NCI-H2227 (cell line): Measurements from ENCODE around the gene SAPCD2.

Experiments used
- DNase-seq: peaks from one replicate; lab custom pipeline; 2025; ENCODE audit not compliant: unreplicated experiment; lab: John Stamatoyannopoulos, UW

Gene SAPCD2

GRCh38 chr9:137049544-137050449 is 20.6 kb downstream of the SAPCD2 start:
- DNase-seq = no peak

- no peak for DNase-seq
Measured at GRCh38 chr9:137048655-137049543, 21.5 kb downstream of the SAPCD2 start.

GRCh38 chr9:137046088-137046787 is 24.1 kb downstream of the SAPCD2 start, which contains the start of gene NPDC1:
Gene NPDC1, minus strand, starts transcription at chr9:137046177. Its CDS starts 188 bp downstream, at chr9:137045989.
- DNase-seq = peak; percentile 73

GRCh38 chr9:137045294-137046087 is 24.9 kb downstream of the SAPCD2 start:
- peak; percentile 49 for DNase-seq

- DNase-seq = peak; percentile 29
Measured at GRCh38 chr9:137044502-137045177, 25.7 kb downstream of the SAPCD2 start.

- DNase-seq = no peak
Measured at GRCh38 chr9:137044037-137044436, 26.3 kb downstream of the SAPCD2 start.

- no peak for DNase-seq
Measured at GRCh38 chr9:137042751-137043727, 27.3 kb downstream of the SAPCD2 start.

- DNase-seq = peak; percentile 81
Measured at GRCh38 chr9:137041124-137041523, 29.2 kb downstream of the SAPCD2 start.

- DNase-seq = no peak
Measured at GRCh38 chr9:137040568-137040967, 29.8 kb downstream of the SAPCD2 start.

GRCh38 chr9:137039611-137040366 is 30.6 kb downstream of the SAPCD2 start:
- DNase-seq = no peak

GRCh38 chr9:137038916-137039315 is 31.4 kb downstream of the SAPCD2 start:
- DNase-seq = no peak

- no peak for DNase-seq
Measured at GRCh38 chr9:137037483-137037882, 32.9 kb downstream of the SAPCD2 start.

- no peak for DNase-seq
Measured at GRCh38 chr9:137037035-137037434, 33.3 kb downstream of the SAPCD2 start.

GRCh38 chr9:137035937-137036336 is 34.4 kb downstream of the SAPCD2 start:
- DNase-seq = no peak

GRCh38 chr9:137035507-137035834 is 34.9 kb downstream of the SAPCD2 start:
- no peak for DNase-seq

- peak; percentile 86 for DNase-seq
Measured at GRCh38 chr9:137034709-137035506, 35.4 kb downstream of the SAPCD2 start.

- no peak for DNase-seq
Measured at GRCh38 chr9:137034039-137034708, 36.2 kb downstream of the SAPCD2 start.
